GM23338 (cell line): ENCODE data around the gene FTO. TPM values are rescaled to one million over a fixed set of nuclear protein-coding genes. Genes with fewer than 3 reads are reported as not detected.

Experiments
- ATAC-seq: fragments of 200-7000 bp; cut with Tn5 transposase; 3 replicates; pipeline ENCODE4 v1.9.1; 2020
- DNase-seq: peaks from one replicate; pipeline ENCODE4 v3.0.0-alpha.2; 2015; ENCODE audit warnings: low spot score
- H2AFZ ChIP-seq: fragments of 200-600 bp; sonication (generic); 2 replicates; pipeline ENCODE4 v1.8.0; 2016; ENCODE audit warnings: antibody characterized with exemption, mild to moderate bottlenecking, moderate library complexity
- H3F3A ChIP-seq: fragments of 200-600 bp; sonication (generic); replicated peaks from 2 replicates; pipeline ENCODE4 v1.8.0; 2017; ENCODE audit warnings: antibody characterized with exemption, mixed run types, low read depth
- H3K27ac ChIP-seq: fragments of 200-600 bp; sonication (generic); 2 replicates; pipeline ENCODE4 v1.6.1; 2016; ENCODE audit warnings: low read depth
- H3K27me3 ChIP-seq: fragments of 200-600 bp; sonication (generic); 2 replicates; pipeline ENCODE4 v1.8.0; 2016; ENCODE audit warnings: mild to moderate bottlenecking, mixed run types, moderate library complexity; ENCODE audit not compliant: insufficient read depth
- H3K36me3 ChIP-seq: fragments of 200-600 bp; sonication (generic); 2 replicates; pipeline ENCODE4 v1.8.0; 2016; ENCODE audit warnings: mild to moderate bottlenecking; ENCODE audit not compliant: insufficient read depth
- H3K4me1 ChIP-seq: fragments of 200-600 bp; sonication (generic); 2 replicates; pipeline ENCODE4 v1.8.0; 2016; ENCODE audit warnings: mild to moderate bottlenecking, moderate library complexity; ENCODE audit not compliant: insufficient read depth
- H3K4me2 ChIP-seq: fragments of 200-600 bp; sonication (generic); 2 replicates; pipeline ENCODE4 v1.7.1; 2017; ENCODE audit warnings: mixed run types
- H3K4me3 ChIP-seq: fragments of 200-600 bp; sonication (generic); 2 replicates; pipeline ENCODE4 v1.6.1; 2016; ENCODE audit warnings: mixed run types
- H3K79me2 ChIP-seq: fragments of 200-600 bp; sonication (generic); replicated peaks from 2 replicates; pipeline ENCODE4 v1.8.0; 2017; ENCODE audit warnings: mild to moderate bottlenecking; ENCODE audit not compliant: insufficient read depth
- H3K9me2 ChIP-seq: fragments of 200-600 bp; sonication (generic); 2 replicates; pipeline ENCODE4 v1.8.0; 2017; ENCODE audit not compliant: insufficient read depth
- H4K20me1 ChIP-seq: fragments of 200-600 bp; sonication (generic); replicated peaks from 2 replicates; pipeline ENCODE4 v1.8.0; 2017; ENCODE audit warnings: mild to moderate bottlenecking; ENCODE audit not compliant: insufficient read depth
- H3K27ac Mint-ChIP-seq: 2 replicates; pipeline ENCODE4 v1.8.0; 2020; ENCODE audit warnings: inconsistent platforms, mild to moderate bottlenecking, moderate library complexity, mixed read lengths
- H3K27me3 Mint-ChIP-seq: 3 replicates; pipeline ENCODE4 v1.8.0; 2022; ENCODE audit warnings: low read depth, mild to moderate bottlenecking, moderate library complexity, mixed read lengths, inconsistent platforms; ENCODE audit not compliant: insufficient read depth, poor library complexity
- H3K36me3 Mint-ChIP-seq: 3 replicates; pipeline ENCODE4 v1.8.0; 2021; ENCODE audit warnings: low read depth, mild to moderate bottlenecking, inconsistent platforms, moderate library complexity, mixed read lengths
- H3K4me1 Mint-ChIP-seq: 3 replicates; pipeline ENCODE4 v1.8.0; 2020; ENCODE audit warnings: mild to moderate bottlenecking, inconsistent platforms, mixed read lengths
- H3K4me3 Mint-ChIP-seq: 3 replicates; pipeline ENCODE4 v1.8.0; 2021; ENCODE audit warnings: moderate library complexity, mild to moderate bottlenecking, inconsistent platforms, mixed read lengths
- H3K9me3 Mint-ChIP-seq: 3 replicates; pipeline ENCODE4 v1.8.0; 2020; ENCODE audit warnings: moderate library complexity, mild to moderate bottlenecking, inconsistent platforms, mixed read lengths
- EZH2 ChIP-seq: fragments of 200-600 bp; sonication (generic); IDR thresholded peaks from one replicate; pipeline ENCODE4 v1.8.0; 2017; ENCODE audit warnings: antibody characterized with exemption, mild to moderate bottlenecking, low read depth; ENCODE audit not compliant: unreplicated experiment
- EZH2phosphoT487 ChIP-seq: fragments of 200-600 bp; sonication (generic); IDR thresholded peaks from one replicate; pipeline ENCODE4 v1.8.1; 2018; ENCODE audit warnings: antibody characterized with exemption; ENCODE audit not compliant: unreplicated experiment
- JUNB ChIP-seq: IDR thresholded peaks from one replicate; pipeline ENCODE4 v1.6.1; 2016; ENCODE audit warnings: antibody characterized with exemption; ENCODE audit not compliant: unreplicated experiment
- NANOG ChIP-seq: IDR thresholded peaks from 2 replicates; pipeline ENCODE4 v1.6.1; 2016; ENCODE audit warnings: antibody characterized with exemption, borderline replicate concordance
- POLR2AphosphoS5 ChIP-seq: IDR thresholded peaks from 2 replicates; pipeline ENCODE4 v1.6.1; 2016; ENCODE audit warnings: antibody characterized with exemption, low read depth
- STAT1 ChIP-seq: IDR thresholded peaks from one replicate; pipeline ENCODE4 v1.6.1; 2016; ENCODE audit warnings: antibody characterized with exemption; ENCODE audit not compliant: unreplicated experiment
- ZNF114 ChIP-seq: fragments of 250-450 bp; sonication (Bioruptor Pico); IDR thresholded peaks from 2 replicates; pipeline ENCODE4 v1.5.0; 2020; ENCODE audit warnings: mild to moderate bottlenecking, moderate library complexity
- ZNF331 ChIP-seq: fragments of 250-450 bp; sonication (Bioruptor Pico); IDR thresholded peaks from 2 replicates; pipeline ENCODE4 v1.5.0; 2020; ENCODE audit warnings: low read depth, mild to moderate bottlenecking, moderate library complexity
- ZNF462 ChIP-seq: fragments of 250-450 bp; sonication (Bioruptor Pico); IDR thresholded peaks from 2 replicates; pipeline ENCODE4 v1.5.0; 2020; ENCODE audit warnings: mild to moderate bottlenecking, moderate library complexity
- polyA plus RNA-seq: library from polyadenylated mRNA; unstranded; fragments of >200 nt; fragmentation: Nextera tagmentation; extraction: Ambion mirVana; gene quantifications from 2 replicates; pipeline ENCODE4 v1.2.1, GENCODE V29; 2016
- total RNA-seq: library from RNA; depleted of rRNA; stranded (reverse); fragments of >200 nt; shearing (Covaris generic); gene quantifications from 2 replicates; pipeline ENCODE4 v1.2.3, GENCODE V29; 2014
- TF ChIP-seq, protein P1 (sequence below), 2 experiments: fragments of 200-600 bp in 1 of 2; sonication (generic) in 1 of 2; conservative IDR thresholded peaks; 2 replicates each; pipeline versions ENCODE4 v1.5.1 to v1.6.1; 2016 to 2017; ENCODE audit warnings: antibody characterized with exemption in 2 of 2, low read depth in 2 of 2, mild to moderate bottlenecking in 2 of 2, moderate library complexity in 1 of 2

Gene FTO
- total and polyA plus RNA-seq, 2 experiments from 2014 or later = 17.7 to 69.6 TPM

DNA sequence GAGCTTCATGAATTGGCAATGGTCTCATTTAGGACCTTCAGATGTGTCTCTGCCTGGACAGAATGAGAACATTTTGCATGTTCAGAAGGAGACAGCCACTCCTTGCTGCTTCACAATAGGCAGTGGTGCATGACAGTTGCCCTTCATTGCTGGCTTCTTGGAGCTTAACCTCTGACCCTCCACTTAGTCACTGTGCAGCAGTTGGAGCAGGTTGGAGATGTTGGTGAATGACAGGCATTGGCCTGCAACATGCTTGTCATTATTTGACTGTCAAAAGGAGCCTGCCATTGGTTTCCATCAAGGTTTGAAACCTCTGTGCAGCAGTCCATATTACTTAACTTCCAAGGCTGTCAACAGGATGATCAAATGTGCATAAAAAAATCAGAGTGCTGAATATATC, 22.7 kb downstream of the FTO start:
- no peak overlapping the region for H3K4me3 Mint-ChIP-seq
- H3K9me2 ChIP-seq = no peaks in the 10 kb centered on the region
- peaks cover 3% of the 10 kb centered on the region for H3K27me3 Mint-ChIP-seq
- no peak overlapping the region for H3K4me2 ChIP-seq
- TF ChIP-seq NANOG (no peak), POLR2AphosphoS5 (no peak), ZNF114 (CRISPR knock-in tag) (no peak), EZH2phosphoT487 (no peak), JUNB (no peak), ZNF331 (CRISPR knock-in tag) (no peak), EZH2 (no peak), STAT1 (no peak), ZNF462 (CRISPR knock-in tag) (no peak)
- TF ChIP-seq, protein P1, sequence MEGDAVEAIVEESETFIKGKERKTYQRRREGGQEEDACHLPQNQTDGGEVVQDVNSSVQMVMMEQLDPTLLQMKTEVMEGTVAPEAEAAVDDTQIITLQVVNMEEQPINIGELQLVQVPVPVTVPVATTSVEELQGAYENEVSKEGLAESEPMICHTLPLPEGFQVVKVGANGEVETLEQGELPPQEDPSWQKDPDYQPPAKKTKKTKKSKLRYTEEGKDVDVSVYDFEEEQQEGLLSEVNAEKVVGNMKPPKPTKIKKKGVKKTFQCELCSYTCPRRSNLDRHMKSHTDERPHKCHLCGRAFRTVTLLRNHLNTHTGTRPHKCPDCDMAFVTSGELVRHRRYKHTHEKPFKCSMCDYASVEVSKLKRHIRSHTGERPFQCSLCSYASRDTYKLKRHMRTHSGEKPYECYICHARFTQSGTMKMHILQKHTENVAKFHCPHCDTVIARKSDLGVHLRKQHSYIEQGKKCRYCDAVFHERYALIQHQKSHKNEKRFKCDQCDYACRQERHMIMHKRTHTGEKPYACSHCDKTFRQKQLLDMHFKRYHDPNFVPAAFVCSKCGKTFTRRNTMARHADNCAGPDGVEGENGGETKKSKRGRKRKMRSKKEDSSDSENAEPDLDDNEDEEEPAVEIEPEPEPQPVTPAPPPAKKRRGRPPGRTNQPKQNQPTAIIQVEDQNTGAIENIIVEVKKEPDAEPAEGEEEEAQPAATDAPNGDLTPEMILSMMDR (conservative IDR thresholded peaks at IDR 0.05; ENCODE audit: low read depth in 2 of 2) = no peak
- no peak for DNase-seq
- H3K4me3 ChIP-seq = no peak overlapping the region
- H3F3A ChIP-seq = no peaks in the 10 kb centered on the region
- H3K4me1 Mint-ChIP-seq = peaks cover 12% of the 10 kb centered on the region; the same call in 2 of the 3 replicates
- no peak overlapping the region for H3K27ac Mint-ChIP-seq
- no peak overlapping the region for H3K27ac ChIP-seq
- no peaks in the 10 kb centered on the region for H3K9me3 Mint-ChIP-seq
- H3K79me2 ChIP-seq = peaks cover 69% of the 10 kb centered on the region
- peaks cover 7% of the 10 kb centered on the region; the same call in 1 of the 2 replicates for H4K20me1 ChIP-seq
- H3K36me3 Mint-ChIP-seq = no peaks in the 10 kb centered on the region
- no peak for ATAC-seq
- H3K27me3 ChIP-seq = no peaks in the 10 kb centered on the region
- no peak overlapping the region for H2AFZ ChIP-seq
- no peaks in the 10 kb centered on the region for H3K36me3 ChIP-seq
- H3K4me1 ChIP-seq = peaks cover 7% of the 10 kb centered on the region; the same call in 1 of the 2 replicates
